ENCODE data around the gene NUB1.

NUB1 gene

GRCh38 chr7:151398446-151399304 lies 57.1 kb downstream of the NUB1 start:
- in situ Hi-C loops (cut with HindIII; ENCODE audit: low sequenced_read_pairs) = no loop called here
- DNase-seq (ENCODE audit: low read depth, low spot score) = no peak
- TF ChIP-seq CTCF (IDR thresholded peaks at IDR 0.05; ENCODE audit: low read depth, low read length) = no peak
- H3K4me3 ChIP-seq (ENCODE audit: low read depth, low read length) = no peak overlapping the region

- no peak for DNase-seq (ENCODE audit: low read depth, low spot score)
- in situ Hi-C loops (cut with HindIII; ENCODE audit: low sequenced_read_pairs) = no loop called here
- TF ChIP-seq CTCF (IDR thresholded peaks at IDR 0.05; ENCODE audit: low read depth, low read length) = no peak
- no peak overlapping the region for H3K4me3 ChIP-seq (ENCODE audit: low read depth, low read length)
These were observed 57.6 kb downstream of the NUB1 start for GRCh38 chr7:151399305-151399601.

- in situ Hi-C loops (cut with HindIII; ENCODE audit: low sequenced_read_pairs) = no loop called here
- no peak for TF ChIP-seq CTCF (IDR thresholded peaks at IDR 0.05; ENCODE audit: low read depth, low read length)
- no peak for DNase-seq (ENCODE audit: low read depth, low spot score)
These were observed 58.3 kb downstream of the NUB1 start for GRCh38 chr7:151399906-151400305.

GRCh38 chr7:151400626-151401315 lies 59.2 kb downstream of the NUB1 start:
- no peak overlapping the region for H3K4me3 ChIP-seq (ENCODE audit: low read depth, low read length)
- in situ Hi-C loops (cut with HindIII; ENCODE audit: low sequenced_read_pairs) = no loop called here
- TF ChIP-seq CTCF (IDR thresholded peaks at IDR 0.05; ENCODE audit: low read depth, low read length) = no peak
- no peak for DNase-seq (ENCODE audit: low read depth, low spot score)

More at GRCh38 chr7:151399906-151400305, 58.3 kb downstream of the NUB1 start:
- H3K4me3 ChIP-seq (ENCODE audit: low read depth, low read length) = no peak overlapping the region

DNA sequence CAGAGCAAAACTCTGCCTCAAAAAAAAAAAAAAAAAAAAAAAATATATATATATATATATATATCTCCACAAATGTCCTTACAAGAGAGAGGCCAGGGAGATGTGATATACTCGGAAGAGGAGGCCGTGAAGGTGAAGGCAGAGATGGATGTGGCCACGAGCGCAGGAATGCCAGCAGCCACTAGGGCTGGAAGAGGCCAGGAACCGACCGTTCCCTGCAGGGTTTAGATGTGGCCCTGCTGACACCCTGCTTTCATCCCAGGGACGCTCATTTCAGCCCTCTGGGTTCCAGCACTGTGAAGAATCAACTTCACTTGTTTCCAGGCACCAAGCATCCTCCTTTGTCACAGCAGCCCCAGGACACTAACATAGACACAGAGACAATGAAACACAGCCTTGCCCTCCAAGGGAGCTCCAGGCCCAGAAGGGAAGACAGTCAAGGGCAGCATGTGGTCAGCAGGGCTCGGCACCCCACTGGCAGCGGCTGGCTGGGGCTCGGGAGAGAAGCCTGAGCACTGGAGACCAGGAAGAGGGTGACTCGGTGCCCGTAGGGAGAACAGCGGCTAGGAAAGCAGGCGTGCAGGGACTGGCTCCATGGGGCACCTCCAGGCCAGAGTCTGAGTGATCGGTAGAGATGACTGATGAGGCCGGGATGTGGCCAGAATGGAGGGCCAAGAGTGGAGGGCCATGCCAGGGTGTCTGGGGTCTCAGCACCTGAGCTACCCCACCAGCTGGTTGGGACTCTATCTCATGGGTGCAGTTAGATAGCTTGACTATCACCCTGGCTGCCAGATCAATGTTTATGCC lies 60.6 kb downstream of the NUB1 start:
- no peak for TF ChIP-seq CTCF (IDR thresholded peaks at IDR 0.05; ENCODE audit: low read depth, low read length)
- H3K4me3 ChIP-seq (ENCODE audit: low read depth, low read length) = no peak overlapping the region
- no peak for DNase-seq (ENCODE audit: low read depth, low spot score)
- in situ Hi-C loops (cut with HindIII; ENCODE audit: low sequenced_read_pairs) = no loop called here

- in situ Hi-C loops (cut with HindIII; ENCODE audit: low sequenced_read_pairs) = no loop called here
- DNase-seq (ENCODE audit: low read depth, low spot score) = no peak
- H3K4me3 ChIP-seq (ENCODE audit: low read depth, low read length) = no peak overlapping the region
- no peak for TF ChIP-seq CTCF (IDR thresholded peaks at IDR 0.05; ENCODE audit: low read depth, low read length)
These were observed 62.2 kb downstream of the NUB1 start for GRCh38 chr7:151403764-151404163.

Measured in astrocyte of the spinal cord (primary cell).